OCI-LY3 (cell line): ENCODE measurements around the gene TUBGCP3.

Experiments
- H2AFZ ChIP-seq: fragments of 200-600, 300-600 bp; shearing (Covaris generic); 2 replicates; pipeline ENCODE4 v1.6.0; 2014; ENCODE audit warnings: antibody characterized with exemption, low read depth, low read length
- H3K27ac ChIP-seq: fragments of 200-600, 300-600 bp; sonication (generic); 2 replicates; pipeline ENCODE4 v1.5.1; 2014; ENCODE audit warnings: mild to moderate bottlenecking, low read length, moderate library complexity, mixed read lengths
- H3K27me3 ChIP-seq: fragments of 200-600, 300-600 bp; sonication (generic); 2 replicates; pipeline ENCODE4 v1.6.1; 2014; ENCODE audit warnings: low read depth, low read length, mixed read lengths
- H3K36me3 ChIP-seq: fragments of 200-600, 300-600 bp; sonication (generic); replicated peaks from 2 replicates; pipeline ENCODE3; 2014; ENCODE audit warnings: low read depth, low read length, mixed read lengths
- H3K4me1 ChIP-seq: fragments of 300-600, 200-600 bp; sonication (generic); 2 replicates; pipeline ENCODE4 v1.6.1; 2014; ENCODE audit warnings: low read length, mixed read lengths
- H3K4me2 ChIP-seq: fragments of 200-600, 300-600 bp; sonication (generic); 2 replicates; pipeline ENCODE4 v1.6.1; 2014; ENCODE audit warnings: low read length, mixed read lengths
- H3K4me3 ChIP-seq: fragments of 300-600, 200-600 bp; sonication (generic); 2 replicates; pipeline ENCODE4 v1.5.1; 2014; ENCODE audit warnings: antibody characterized with exemption, mild to moderate bottlenecking, low read length, moderate library complexity
- H3K79me2 ChIP-seq: fragments of 300-600, 200-600 bp; shearing (Covaris generic); 2 replicates; pipeline ENCODE4 v1.6.1; 2014; ENCODE audit warnings: mild to moderate bottlenecking, low read length, mixed read lengths
- H3K9ac ChIP-seq: fragments of 300-600, 200-600 bp; shearing (Covaris generic); 2 replicates; pipeline ENCODE4 v1.6.0; 2014; ENCODE audit warnings: mild to moderate bottlenecking, low read length, moderate library complexity
- H3K9me3 ChIP-seq: fragments of 200-600, 300-600 bp; shearing (Covaris generic); 2 replicates; pipeline ENCODE4 v1.6.1; 2014; ENCODE audit warnings: low read length, mixed read lengths; ENCODE audit not compliant: insufficient read depth
- H4K20me1 ChIP-seq: fragments of 200-600, 300-600 bp; sonication (generic); 2 replicates; pipeline ENCODE4 v1.6.1; 2016; ENCODE audit warnings: low read length, mixed read lengths; ENCODE audit not compliant: insufficient read depth
- CTCF ChIP-seq: fragments of 200-600, 300-600 bp; sonication (generic); IDR thresholded peaks from 2 replicates; pipeline ENCODE4 v1.5.1; 2014; ENCODE audit warnings: antibody characterized with exemption, low read length, low read depth
- EZH2phosphoT487 ChIP-seq: fragments of 200-600 bp; shearing (Covaris generic); IDR thresholded peaks from 2 replicates; pipeline ENCODE4 v1.6.1; 2018; ENCODE audit warnings: antibody characterized with exemption, mixed run types, low read depth

The TUBGCP3 gene

DNA sequence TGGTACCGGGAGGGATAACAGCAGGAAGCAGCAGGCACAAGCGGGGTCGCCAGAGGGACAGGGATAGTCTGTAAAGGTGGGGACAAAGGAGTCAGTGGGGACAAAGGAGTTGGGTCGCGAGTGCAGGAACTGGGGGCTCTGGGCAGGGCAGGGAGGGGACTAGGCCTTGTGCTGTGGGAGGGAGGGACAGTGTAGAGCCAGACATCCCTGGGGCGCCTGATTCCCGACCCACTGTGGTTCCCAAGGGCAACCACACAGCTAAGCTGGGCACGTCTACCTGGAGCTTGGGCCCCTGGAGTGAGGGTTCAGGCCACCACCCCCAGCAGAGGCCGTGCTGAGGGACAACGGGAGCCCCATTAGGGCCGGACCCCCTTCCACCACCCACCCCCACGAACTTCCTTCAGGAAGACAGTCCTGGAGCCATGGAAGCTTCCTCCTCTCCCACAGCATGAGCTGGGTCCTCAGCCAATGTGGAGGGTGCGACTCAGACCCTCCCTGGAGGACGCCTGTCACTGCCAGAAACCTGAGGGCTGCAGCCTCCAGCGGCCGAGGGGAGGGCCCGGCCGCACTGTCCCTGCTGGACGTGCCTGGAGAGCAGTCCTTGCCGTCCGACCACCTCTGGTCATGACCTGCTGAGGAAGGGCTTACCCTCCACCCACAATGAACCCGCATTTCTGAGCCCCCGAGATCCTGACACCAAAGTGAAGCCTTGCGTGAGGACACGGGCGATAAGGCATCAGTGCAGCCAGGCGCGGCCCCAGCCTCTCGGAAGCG lies 133.9 kb downstream of the TUBGCP3 start:
- Histone ChIP-seq H2AFZ (no peak overlapping the region), H3K79me2 (no peaks in the 10 kb centered on the region), H3K27me3 (no peaks in the 10 kb centered on the region), H3K9me3 (no peaks in the 10 kb centered on the region), H3K27ac (no peak overlapping the region), H3K4me2 (no peak overlapping the region), H3K4me1 (no peaks in the 10 kb centered on the region), H3K36me3 (no peaks in the 10 kb centered on the region), H3K4me3 (no peak overlapping the region), H4K20me1 (no peaks in the 10 kb centered on the region), H3K9ac (no peak overlapping the region)
- TF ChIP-seq CTCF = no peak
- no peak for TF ChIP-seq EZH2phosphoT487

DNA sequence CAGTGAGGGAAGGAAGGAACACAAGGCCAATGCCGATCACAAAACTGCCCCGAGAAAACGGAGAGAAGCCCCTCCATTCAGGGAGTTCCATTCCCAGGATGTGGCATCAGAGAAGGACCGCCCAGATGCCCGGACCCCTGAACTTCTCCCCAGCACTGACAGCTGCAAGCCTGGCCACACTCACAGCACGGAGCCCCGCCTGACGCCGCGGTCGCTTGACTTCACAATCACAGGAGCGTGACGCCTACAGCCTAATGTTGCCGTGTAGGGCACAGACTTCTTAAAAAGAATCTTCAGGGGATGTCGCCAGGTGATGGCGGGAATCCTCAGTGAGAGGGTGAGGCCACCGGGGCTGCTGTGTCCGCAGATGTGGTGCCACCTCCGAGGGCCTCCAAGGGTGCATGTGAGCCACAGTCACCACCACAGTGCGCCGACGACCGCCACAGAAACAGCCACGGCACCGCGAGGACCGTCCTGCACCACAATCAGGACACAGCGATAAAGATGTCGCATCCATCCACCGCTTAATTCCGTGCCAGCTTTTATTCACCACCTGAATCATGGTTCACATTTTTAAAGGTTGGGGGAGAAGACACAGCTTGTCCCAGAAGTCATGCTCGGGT lies 134.6 kb downstream of the TUBGCP3 start:
- TF ChIP-seq CTCF (no peak), EZH2phosphoT487 (no peak)
- H3K27me3 ChIP-seq = no peaks in the 10 kb centered on the region

DNA sequence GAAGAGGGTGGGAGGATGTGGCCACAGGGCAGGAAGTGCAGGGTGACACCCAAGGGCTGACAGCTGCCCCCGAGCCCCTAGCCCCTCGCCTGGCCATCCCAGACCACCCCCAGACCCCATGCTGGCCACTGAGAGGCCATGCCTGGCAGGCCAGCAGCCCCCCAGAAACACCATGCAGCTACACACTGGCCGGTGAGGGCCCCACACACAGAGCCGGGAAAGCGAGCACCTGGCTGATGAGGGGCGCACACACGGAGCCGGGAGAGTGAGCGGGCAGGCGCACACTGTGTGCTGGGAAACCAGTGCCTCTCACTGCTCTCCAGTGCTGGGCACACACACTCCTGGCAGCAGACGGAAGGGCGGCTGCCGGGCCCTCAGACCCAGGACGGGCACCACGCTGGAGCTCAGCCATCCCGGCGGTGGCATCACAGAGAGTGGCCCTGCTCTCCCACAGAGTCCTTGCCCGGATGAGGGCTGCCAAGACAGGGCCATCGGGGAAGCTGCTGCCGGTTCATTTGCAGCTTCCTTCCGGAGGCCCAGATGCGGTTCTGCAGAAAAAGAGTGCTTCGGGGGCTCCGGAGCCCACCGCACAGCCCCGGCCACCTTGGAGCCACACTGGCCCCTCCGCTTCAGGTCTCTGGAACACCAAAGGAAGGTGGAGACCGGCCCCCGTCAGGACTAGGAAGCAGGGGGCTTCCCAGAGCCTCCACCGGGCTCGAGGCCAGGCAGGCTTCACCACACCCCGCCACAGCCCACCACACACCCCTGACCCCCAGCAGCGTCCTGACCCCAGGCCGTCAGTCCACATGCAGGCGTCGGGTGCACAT lies 135.4 kb downstream of the TUBGCP3 start:
- no peak overlapping the region for H2AFZ ChIP-seq
- no peaks in the 10 kb centered on the region for H3K4me1 ChIP-seq
- no peaks in the 10 kb centered on the region for H3K27me3 ChIP-seq
- H3K27ac ChIP-seq = no peak overlapping the region
- H3K36me3 ChIP-seq = no peaks in the 10 kb centered on the region
- no peaks in the 10 kb centered on the region for H4K20me1 ChIP-seq
- H3K9me3 ChIP-seq = no peaks in the 10 kb centered on the region
- H3K9ac ChIP-seq = no peak overlapping the region
- TF ChIP-seq CTCF (no peak), EZH2phosphoT487 (no peak)
- no peaks in the 10 kb centered on the region for H3K79me2 ChIP-seq
- H3K4me3 ChIP-seq = no peak overlapping the region
- no peak overlapping the region for H3K4me2 ChIP-seq

More for the DNA sequence above, 134.6 kb downstream of the TUBGCP3 start:
- no peak overlapping the region for H2AFZ ChIP-seq
- H3K9ac ChIP-seq = no peak overlapping the region
- no peak overlapping the region for H3K4me2 ChIP-seq
- no peaks in the 10 kb centered on the region for H4K20me1 ChIP-seq
- no peaks in the 10 kb centered on the region for H3K9me3 ChIP-seq
- H3K36me3 ChIP-seq = no peaks in the 10 kb centered on the region
- no peak overlapping the region for H3K27ac ChIP-seq
- H3K79me2 ChIP-seq = no peaks in the 10 kb centered on the region
- H3K4me1 ChIP-seq = no peaks in the 10 kb centered on the region
- H3K4me3 ChIP-seq = no peak overlapping the region
